T-helper 22 cell (primary cell): ENCODE measurements around the gene ADD2.

Experiments
- DNase-seq: peaks from one replicate; pipeline ENCODE4 v3.0.0-alpha.2; 2020; ENCODE audit warnings: low read depth

Gene ADD2

GRCh38 chr2:70702711-70703395, 65.1 kb downstream of the ADD2 start:
- no peak for DNase-seq

GRCh38 chr2:70698847-70699246, 69.2 kb downstream of the ADD2 start:
- DNase-seq, result no peak

GRCh38 chr2:70697603-70698383, 70.2 kb downstream of the ADD2 start:
- no peak for DNase-seq

GRCh38 chr2:70696142-70696541, 71.9 kb downstream of the ADD2 start:
- DNase-seq, result no peak

- no peak for DNase-seq
These were observed 75.7 kb downstream of the ADD2 start for GRCh38 chr2:70692256-70692655.

GRCh38 chr2:70691497-70692140, 76.4 kb downstream of the ADD2 start:
- DNase-seq, result no peak

- DNase-seq, result no peak
These were observed 77.2 kb downstream of the ADD2 start for GRCh38 chr2:70690846-70691245.

GRCh38 chr2:70688427-70688826, 79.6 kb downstream of the ADD2 start:
- DNase-seq, result no peak

GRCh38 chr2:70687461-70687795, 80.6 kb downstream of the ADD2 start:
- no peak for DNase-seq

GRCh38 chr2:70686577-70687460, 81.2 kb downstream of the ADD2 start:
- DNase-seq, result no peak

- no peak for DNase-seq
These were observed 82.2 kb downstream of the ADD2 start for GRCh38 chr2:70685771-70686171.

GRCh38 chr2:70684846-70685622, 83.0 kb downstream of the ADD2 start:
- DNase-seq, result no peak

- no peak for DNase-seq
These were observed 84.5 kb downstream of the ADD2 start for GRCh38 chr2:70683455-70683854.

- DNase-seq, result no peak
These were observed 87.3 kb downstream of the ADD2 start for GRCh38 chr2:70680735-70681134.

- no peak for DNase-seq
These were observed 88.7 kb downstream of the ADD2 start for GRCh38 chr2:70679259-70679658.

GRCh38 chr2:70678576-70679143, 89.3 kb downstream of the ADD2 start:
- no peak for DNase-seq

- DNase-seq, result no peak
These were observed 91.5 kb downstream of the ADD2 start for GRCh38 chr2:70676301-70677035.

GRCh38 chr2:70675862-70676261, 92.1 kb downstream of the ADD2 start:
- no peak for DNase-seq

- DNase-seq, result no peak
These were observed 93.2 kb downstream of the ADD2 start for GRCh38 chr2:70674636-70675430.
